Measurements from ENCODE around the gene SENP5.

The SENP5 gene

GRCh38 chr3:196886144-196886543, 18.4 kb downstream of the SENP5 start:
- no peak for DNase-seq

GRCh38 chr3:196889844-196890708, 22.4 kb downstream of the SENP5 start:
- no peak for DNase-seq

- DNase-seq: no peak
Observed at GRCh38 chr3:196894557-196895295, 27.0 kb downstream of the SENP5 start.

GRCh38 chr3:196896229-196896628, 28.5 kb downstream of the SENP5 start:
- DNase-seq: no peak

- DNase-seq: no peak
Observed at GRCh38 chr3:196901768-196902167, 34.0 kb downstream of the SENP5 start.

GRCh38 chr3:196902296-196902695, 34.6 kb downstream of the SENP5 start:
- no peak for DNase-seq

GRCh38 chr3:196903740-196904139, 36.0 kb downstream of the SENP5 start:
- no peak for DNase-seq

GRCh38 chr3:196914866-196915265, 47.1 kb downstream of the SENP5 start:
- DNase-seq: no peak

GRCh38 chr3:196915375-196915774, 47.7 kb downstream of the SENP5 start:
- DNase-seq: no peak

- DNase-seq: no peak
Observed at GRCh38 chr3:196916221-196916620, 48.5 kb downstream of the SENP5 start.

GRCh38 chr3:196916995-196917394, 49.3 kb downstream of the SENP5 start:
- no peak for DNase-seq

- no peak for DNase-seq
Observed at GRCh38 chr3:196918968-196919367, 51.2 kb downstream of the SENP5 start.

GRCh38 chr3:196920733-196921132, 53.0 kb downstream of the SENP5 start:
- DNase-seq: no peak

GRCh38 chr3:196927571-196928453, 60.1 kb downstream of the SENP5 start:
- no peak for DNase-seq

- DNase-seq: no peak
Observed at GRCh38 chr3:196931157-196931556, 63.4 kb downstream of the SENP5 start.

GRCh38 chr3:196931828-196932587, 64.3 kb downstream of the SENP5 start:
- DNase-seq: no peak

GRCh38 chr3:196932600-196932999, 64.9 kb downstream of the SENP5 start:
- DNase-seq: no peak

- no peak for DNase-seq
Observed at GRCh38 chr3:196936288-196936687, 68.6 kb downstream of the SENP5 start.

- DNase-seq: peak; percentile 20
Observed at GRCh38 chr3:196938124-196938523, 70.4 kb downstream of the SENP5 start.

GRCh38 chr3:196938576-196938975, 70.9 kb downstream of the SENP5 start:
- DNase-seq: no peak

GRCh38 chr3:196941729-196942225, 74.1 kb downstream of the SENP5 start:
- peak; percentile 58 for DNase-seq
